ENCODE data around the gene B3GALT5. TPM values are rescaled to one million over a fixed set of nuclear protein-coding genes. Genes with fewer than 3 reads are reported as not detected.
A peak's percentile ranks its signal among the peaks of the same experiment; 100 is the strongest.

Gene B3GALT5
- total RNA-seq, 4 donors from 2014 or later = under 0.01 to 1.2 (median 0.74) TPM

- TF ChIP-seq EP300 (IDR thresholded peaks at IDR 0.05) (no peak), POLR2A (IDR thresholded peaks at IDR 0.05; ENCODE audit: low read depth) (no peak), POLR2AphosphoS5 (IDR thresholded peaks at IDR 0.05) (no peak)
- TF ChIP-seq, protein P1, sequence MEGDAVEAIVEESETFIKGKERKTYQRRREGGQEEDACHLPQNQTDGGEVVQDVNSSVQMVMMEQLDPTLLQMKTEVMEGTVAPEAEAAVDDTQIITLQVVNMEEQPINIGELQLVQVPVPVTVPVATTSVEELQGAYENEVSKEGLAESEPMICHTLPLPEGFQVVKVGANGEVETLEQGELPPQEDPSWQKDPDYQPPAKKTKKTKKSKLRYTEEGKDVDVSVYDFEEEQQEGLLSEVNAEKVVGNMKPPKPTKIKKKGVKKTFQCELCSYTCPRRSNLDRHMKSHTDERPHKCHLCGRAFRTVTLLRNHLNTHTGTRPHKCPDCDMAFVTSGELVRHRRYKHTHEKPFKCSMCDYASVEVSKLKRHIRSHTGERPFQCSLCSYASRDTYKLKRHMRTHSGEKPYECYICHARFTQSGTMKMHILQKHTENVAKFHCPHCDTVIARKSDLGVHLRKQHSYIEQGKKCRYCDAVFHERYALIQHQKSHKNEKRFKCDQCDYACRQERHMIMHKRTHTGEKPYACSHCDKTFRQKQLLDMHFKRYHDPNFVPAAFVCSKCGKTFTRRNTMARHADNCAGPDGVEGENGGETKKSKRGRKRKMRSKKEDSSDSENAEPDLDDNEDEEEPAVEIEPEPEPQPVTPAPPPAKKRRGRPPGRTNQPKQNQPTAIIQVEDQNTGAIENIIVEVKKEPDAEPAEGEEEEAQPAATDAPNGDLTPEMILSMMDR (IDR thresholded peaks at IDR 0.05) = no peak
- Histone ChIP-seq H3K27me3 (no peaks in the 10 kb centered on the region), H3K9me3 (no peaks in the 10 kb centered on the region), H3K4me3 (no peak overlapping the region), H3K4me1 (no peaks in the 10 kb centered on the region), H3K36me3 (no peaks in the 10 kb centered on the region), H3K27ac (replicated peaks in 1 of 4) (no peak overlapping the region)
- intact Hi-C loops (cut with DNase I) = no loop called here
- WGBS = 80% methylated on average over 2 of the region's 8 CpGs
- DNase-seq (ENCODE audit: extremely low spot score) = peak; percentile 90
These were observed 7.8 kb upstream of the B3GALT5 start for GRCh38 chr21:39604951-39605350.

GRCh38 chr21:39610703-39611102, 2.0 kb upstream of the B3GALT5 start:
- no peak overlapping the region for H3K4me3 ChIP-seq
- peak; percentile 55 for DNase-seq (ENCODE audit: extremely low spot score)
- peaks cover 0 to 42% (median 4%) of the 10 kb centered on the region in 4 donors for H3K27me3 ChIP-seq
- intact Hi-C loops (cut with DNase I) = no loop called here
- peaks cover 0 to 27% (median 15%) of the 10 kb centered on the region in 4 donors for H3K4me1 ChIP-seq
- WGBS = 71% methylated on average over 3 of the region's 3 CpGs
- no peaks in the 10 kb centered on the region for H3K9me3 ChIP-seq
- no peak for TF ChIP-seq POLR2AphosphoS5 (IDR thresholded peaks at IDR 0.05)
- TF ChIP-seq EP300 (IDR thresholded peaks at IDR 0.05) = no peak
- TF ChIP-seq, protein P1 (IDR thresholded peaks at IDR 0.05) = no peak
- no peak for TF ChIP-seq POLR2A (IDR thresholded peaks at IDR 0.05; ENCODE audit: low read depth)
- H3K27ac ChIP-seq (replicated peaks in 1 of 4) = no peak overlapping the region
- no peaks in the 10 kb centered on the region for H3K36me3 ChIP-seq

DNA sequence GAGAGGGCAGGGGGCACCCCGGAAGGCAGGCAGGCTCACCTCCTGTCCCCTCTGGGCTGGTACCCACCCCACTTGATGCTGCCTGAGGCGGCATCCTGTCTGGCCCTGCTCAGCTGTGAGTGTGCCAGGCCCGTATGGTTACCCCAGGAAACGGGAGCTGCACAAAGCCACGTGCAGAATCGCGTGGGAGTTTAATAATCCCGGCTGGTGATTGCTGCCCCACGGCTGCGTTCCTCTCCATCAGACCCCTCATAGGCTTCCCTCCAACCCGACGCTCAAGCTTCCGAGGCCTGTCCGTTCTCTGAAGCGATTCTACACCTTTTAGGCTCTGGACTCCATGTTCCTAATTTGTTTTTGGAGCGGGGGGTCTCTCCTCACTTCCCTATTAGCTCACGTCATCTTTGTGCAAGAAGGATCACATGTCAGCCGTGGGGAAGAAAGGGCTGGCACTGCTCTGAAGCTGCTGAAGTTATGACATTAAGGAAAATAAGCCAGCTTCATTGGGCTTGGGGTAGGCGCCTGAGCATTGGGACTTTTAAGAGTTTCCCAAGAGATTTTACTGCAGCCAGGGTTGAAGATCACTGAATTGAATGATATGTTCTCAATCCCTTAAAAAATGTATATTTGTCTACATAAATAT, 1.1 kb upstream of the B3GALT5 start:
- peaks cover 0 to 42% (median 4%) of the 10 kb centered on the region in 4 donors for H3K27me3 ChIP-seq
- 32% methylated on average over 19 of the region's 19 CpGs for WGBS
- H3K27ac ChIP-seq (replicated peaks in 1 of 4) = no peak overlapping the region
- peak; percentile 53 for DNase-seq (ENCODE audit: extremely low spot score)
- H3K4me3 ChIP-seq = peak overlapping the region; percentile 50 to 56 (median 52)
- no peaks in the 10 kb centered on the region for H3K9me3 ChIP-seq
- TF ChIP-seq EP300 (IDR thresholded peaks at IDR 0.05) (no peak), POLR2A (IDR thresholded peaks at IDR 0.05; ENCODE audit: low read depth) (no peak), POLR2AphosphoS5 (IDR thresholded peaks at IDR 0.05) (no peak)
- TF ChIP-seq, protein P1 (IDR thresholded peaks at IDR 0.05) = no peak
- peaks cover 0 to 27% (median 15%) of the 10 kb centered on the region in 4 donors for H3K4me1 ChIP-seq
- no peaks in the 10 kb centered on the region for H3K36me3 ChIP-seq
- intact Hi-C loops (cut with DNase I) = no loop called here

DNA sequence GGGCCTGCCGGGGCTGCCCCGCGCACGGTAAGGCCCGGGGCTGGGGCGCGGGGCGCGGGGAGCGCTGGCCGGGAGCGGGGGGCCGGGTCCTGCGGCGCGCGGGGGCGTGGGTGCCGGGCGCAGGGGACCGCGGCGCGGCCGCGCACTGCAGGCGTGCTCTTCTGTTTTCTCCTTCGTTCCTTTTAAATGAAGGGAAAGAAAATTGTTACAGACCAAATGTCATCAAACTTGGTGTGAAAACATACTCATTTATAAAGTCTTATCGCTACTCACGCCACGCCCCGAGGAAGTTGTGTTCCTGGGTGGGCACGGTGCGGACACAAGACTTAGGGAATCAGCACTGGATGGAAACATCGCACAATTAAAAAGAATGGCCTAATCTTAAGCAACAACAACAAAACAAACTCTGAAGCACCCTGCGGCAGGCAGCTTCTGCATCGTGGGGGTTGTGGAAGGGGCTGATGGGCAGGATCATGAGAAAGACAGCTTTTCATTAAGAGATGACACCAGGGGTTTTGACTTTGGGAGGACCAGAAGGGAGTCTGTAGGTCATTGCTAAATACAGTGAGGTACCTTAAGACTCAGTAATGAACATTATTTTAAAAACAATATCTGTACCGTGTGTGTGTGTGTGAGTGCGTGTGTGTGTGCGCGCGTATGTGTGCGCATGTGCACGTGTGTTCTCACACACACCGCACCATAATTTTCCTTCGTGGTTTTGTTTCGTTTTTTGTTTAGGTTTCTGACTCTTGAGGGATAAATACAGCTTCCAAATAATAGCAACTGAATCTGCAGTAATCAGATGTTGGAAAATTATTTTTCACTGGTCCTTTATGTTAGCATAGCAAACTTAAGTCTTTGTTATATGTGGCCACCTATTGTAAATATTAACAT, 548 bp downstream of the B3GALT5 start:
- DNase-seq (ENCODE audit: extremely low spot score) = peak; percentile 68
- H3K9me3 ChIP-seq = no peaks in the 10 kb centered on the region
- WGBS = 8% methylated on average over 35 of the region's 47 CpGs
- H3K27ac ChIP-seq (replicated peaks in 1 of 4) = peak overlapping the region in 1 of 4 donors; percentile 51
- no peak for TF ChIP-seq EP300 (IDR thresholded peaks at IDR 0.05)
- TF ChIP-seq POLR2A (IDR thresholded peaks at IDR 0.05; ENCODE audit: low read depth) = no peak
- no peak for TF ChIP-seq POLR2AphosphoS5 (IDR thresholded peaks at IDR 0.05)
- TF ChIP-seq, protein P1 (IDR thresholded peaks at IDR 0.05) = no peak
- peak overlapping the region; percentile 50 to 56 (median 52) for H3K4me3 ChIP-seq
- intact Hi-C loops (cut with DNase I) = no loop called here
- H3K4me1 ChIP-seq = peaks cover 0 to 27% (median 15%) of the 10 kb centered on the region in 4 donors
- peaks cover 0 to 42% (median 4%) of the 10 kb centered on the region in 4 donors for H3K27me3 ChIP-seq
- H3K36me3 ChIP-seq = no peaks in the 10 kb centered on the region

Data from esophagus muscularis mucosa (tissue), 4 donors.